SK-N-SH (cell line): ENCODE measurements around the gene UNC93B1. TPM values are rescaled to one million over a fixed set of nuclear protein-coding genes. Genes with fewer than 3 reads are reported as not detected.

ENCODE experiments used
- CTCF ChIA-PET: fragments of 300-600, 350-600 bp; formaldehyde crosslinking; extraction: SDS; loops from one replicate; lab custom pipeline; 2021; lab: Yijun Ruan, JAX
- POLR2A ChIA-PET: fragments of 350-600 bp; sonication (Branson Sonifier 250); formaldehyde crosslinking; extraction: SDS; loops from one replicate; lab custom pipeline; 2020; ENCODE audit warnings: antibody characterized with exemption, inconsistent platforms; lab: Yijun Ruan, JAX
- DNase-seq: peaks from one replicate; pipeline ENCODE4 v3.0.0; 2012
- H2AFZ ChIP-seq: fragments of 200-600 bp; sonication (generic); 2 replicates; pipeline ENCODE4 v1.8.1; 2016; ENCODE audit warnings: antibody characterized with exemption, mild to moderate bottlenecking, low read depth
- H3F3A ChIP-seq: fragments of 200-600 bp; sonication (generic); replicated peaks from 2 replicates; pipeline ENCODE3; 2016; ENCODE audit warnings: antibody characterized with exemption, mild to moderate bottlenecking; ENCODE audit not compliant: insufficient read depth
- H3K27ac ChIP-seq, 2 experiments: fragments of 200-500 bp in 1 of 2; fragments of 200-600 bp in 1 of 2; sonication (Bioruptor generic) in 1 of 2; sonication (generic), shearing (Covaris generic) in 1 of 2; 2 replicates each; pipeline versions ENCODE4 v1.5.1 to v1.6.1; 2014 to 2016; ENCODE audit warnings: low read depth in 2 of 2, inconsistent platforms in 1 of 2, low read length in 1 of 2, mild to moderate bottlenecking in 1 of 2, mixed read lengths in 1 of 2
- H3K27me3 ChIP-seq: fragments of 200-600 bp; sonication (generic), shearing (Covaris generic); 2 replicates; pipeline ENCODE4 v1.6.1; 2016; ENCODE audit warnings: mixed run types; ENCODE audit not compliant: insufficient read depth
- H3K36me3 ChIP-seq, 2 experiments: fragments of 200-500 bp in 1 of 2; fragments of 200-600 bp in 1 of 2; sonication (Bioruptor generic) in 1 of 2; sonication (generic) in 1 of 2; replicated peaks in 1 of 2; 2 replicates each; pipeline versions ENCODE3 to v1.5.1; 2014 to 2016; ENCODE audit warnings: low read length in 1 of 2, mild to moderate bottlenecking in 1 of 2; ENCODE audit not compliant: insufficient read depth in 2 of 2, control insufficient read depth in 1 of 2
- H3K4me1 ChIP-seq, 2 experiments: fragments of 200-500 bp in 1 of 2; fragments of 200-600 bp in 1 of 2; sonication (Bioruptor generic) in 1 of 2; sonication (generic), shearing (Covaris generic) in 1 of 2; 2 replicates each; pipeline versions ENCODE4 v1.5.1 to v1.6.1; 2014 to 2016; ENCODE audit warnings: low read depth in 1 of 2, low read length in 1 of 2, mixed run types in 1 of 2; ENCODE audit not compliant: insufficient read depth in 2 of 2, control insufficient read depth in 1 of 2
- H3K4me2 ChIP-seq: fragments of 200-600 bp; sonication (generic), shearing (Covaris generic); 2 replicates; pipeline ENCODE4 v1.6.1; 2017; ENCODE audit warnings: mixed run types
- H3K4me3 ChIP-seq, 2 experiments: fragments of 200-500 bp in 1 of 2; fragments of 200-600 bp in 1 of 2; sonication (Bioruptor generic) in 1 of 2; sonication (generic), shearing (Covaris generic) in 1 of 2; 2 replicates each; pipeline versions ENCODE4 v1.5.1 to v1.8.1; 2014 to 2016; ENCODE audit warnings: low read depth in 2 of 2, inconsistent platforms in 1 of 2, low read length in 1 of 2, mild to moderate bottlenecking in 1 of 2, mixed read lengths in 1 of 2, moderate library complexity in 1 of 2
- H3K79me2 ChIP-seq: fragments of 200-600 bp; sonication (generic); 2 replicates; pipeline ENCODE4 v1.8.1; 2017; ENCODE audit warnings: mild to moderate bottlenecking; ENCODE audit not compliant: insufficient read depth
- H3K9ac ChIP-seq: fragments of 200-600 bp; sonication (generic); 2 replicates; pipeline ENCODE4 v1.6.1; 2017; ENCODE audit warnings: mixed run types
- H3K9me2 ChIP-seq: fragments of 200-600 bp; sonication (generic); 2 replicates; pipeline ENCODE4 v1.6.1; 2017; ENCODE audit warnings: mixed run types
- H3K9me3 ChIP-seq: fragments of 200-600 bp; sonication (generic); 2 replicates; pipeline ENCODE4 v1.6.1; 2017; ENCODE audit warnings: mixed run types, mild to moderate bottlenecking, moderate library complexity
- H4K20me1 ChIP-seq: fragments of 200-600 bp; sonication (generic); 2 replicates; pipeline ENCODE4 v1.6.1; 2017; ENCODE audit warnings: mild to moderate bottlenecking, mixed run types; ENCODE audit not compliant: insufficient read depth
- CHD2 ChIP-seq: fragments of 150-350 bp; IDR thresholded peaks from 2 replicates; pipeline ENCODE4 v1.6.1; 2018; ENCODE audit warnings: low read length; ENCODE audit not compliant: partially characterized antibody
- EZH2phosphoT487 ChIP-seq: fragments of 200-600 bp; sonication (generic); IDR thresholded peaks from 2 replicates; pipeline ENCODE4 v1.6.1; 2017; ENCODE audit warnings: low read depth, mixed run types, mild to moderate bottlenecking, antibody characterized with exemption, moderate library complexity, borderline replicate concordance
- FOXJ3 ChIP-seq: sonication (generic); formaldehyde crosslinking; IDR thresholded peaks from 2 replicates; pipeline ENCODE4 v1.5.1; 2020; ENCODE audit warnings: mild to moderate bottlenecking, missing genetic modification reagents
- FOXM1 ChIP-seq: IDR thresholded peaks from 2 replicates; pipeline ENCODE4 v1.4.0; 2012; ENCODE audit warnings: low read depth, mild to moderate bottlenecking
- GABPA ChIP-seq: IDR thresholded peaks from 2 replicates; pipeline ENCODE4 v1.4.0; 2012; ENCODE audit warnings: low read depth, mild to moderate bottlenecking
- MXI1 ChIP-seq: IDR thresholded peaks from 2 replicates; pipeline ENCODE4 v1.6.1; 2012; ENCODE audit warnings: mild to moderate bottlenecking, low read depth, low read length, improper control_type of control experiment
- NFIC ChIP-seq: IDR thresholded peaks from 2 replicates; pipeline ENCODE4 v1.4.0; 2012; ENCODE audit warnings: borderline replicate concordance
- NRF1 ChIP-seq: IDR thresholded peaks from 2 replicates; pipeline ENCODE4 v1.6.1; 2012; ENCODE audit warnings: low read depth, mild to moderate bottlenecking, low read length
- RAD21 ChIP-seq: IDR thresholded peaks from 2 replicates; pipeline ENCODE4 v1.6.1; 2012; ENCODE audit warnings: mild to moderate bottlenecking, low read length
- SIN3A ChIP-seq: IDR thresholded peaks from 2 replicates; pipeline ENCODE4 v1.6.1; 2012; ENCODE audit warnings: low read depth, mild to moderate bottlenecking, low read length, moderate library complexity, borderline replicate concordance
- SMC3 ChIP-seq: IDR thresholded peaks from 2 replicates; pipeline ENCODE4 v1.6.1; 2012; ENCODE audit warnings: low read depth, low read length, improper control_type of control experiment
- TAF1 ChIP-seq: IDR thresholded peaks from 2 replicates; pipeline ENCODE4 v1.6.1; 2012; ENCODE audit warnings: low read depth, mild to moderate bottlenecking, low read length, moderate library complexity, borderline replicate concordance
- TEAD4 ChIP-seq: IDR thresholded peaks from 2 replicates; pipeline ENCODE4 v1.4.0; 2012; ENCODE audit warnings: mild to moderate bottlenecking, borderline replicate concordance; ENCODE audit not compliant: insufficient read depth
- YY1 ChIP-seq: IDR thresholded peaks from 2 replicates; pipeline ENCODE4 v1.4.0; 2012; ENCODE audit warnings: low read depth, mild to moderate bottlenecking
- WGBS: methylation state at CpG from one replicate; pipeline ENCODE4 v1.1.6; 2017; ENCODE audit warnings: low lambda C conversion rate; 5-methylcytosine and 5-hydroxymethylcytosine counted together
- polyA plus RNA-seq, 3 experiments: library from polyadenylated mRNA; depleted of rRNA; stranded (reverse); fragments of >200 nt; gene quantifications; 2 replicates each; pipeline ENCODE4 v1.2.3, GENCODE V29; 2012
- TF ChIP-seq, protein P1 (sequence below): IDR thresholded peaks from 2 replicates; pipeline ENCODE4 v1.4.0; 2012; ENCODE audit warnings: low read depth, borderline replicate concordance
- TF ChIP-seq, protein P2 (sequence below): IDR thresholded peaks from 2 replicates; pipeline ENCODE4 v1.4.0; 2012; ENCODE audit warnings: low read depth
- TF ChIP-seq, protein P3 (sequence below): fragments of 150-350 bp; IDR thresholded peaks from 2 replicates; pipeline ENCODE4 v1.6.1; 2017; ENCODE audit warnings: antibody characterized with exemption, low read length, low read depth, borderline replicate concordance
- TF ChIP-seq, protein P4 (sequence below): fragments of 200-600 bp; sonication (generic); IDR thresholded peaks from 2 replicates; pipeline ENCODE4 v1.6.1; 2017; ENCODE audit warnings: antibody characterized with exemption, mild to moderate bottlenecking, moderate library complexity

The UNC93B1 gene
- polyA plus RNA-seq, 1 of the 3 experiments (the other 2 are of a cell fraction), result 28.9 TPM

DNA sequence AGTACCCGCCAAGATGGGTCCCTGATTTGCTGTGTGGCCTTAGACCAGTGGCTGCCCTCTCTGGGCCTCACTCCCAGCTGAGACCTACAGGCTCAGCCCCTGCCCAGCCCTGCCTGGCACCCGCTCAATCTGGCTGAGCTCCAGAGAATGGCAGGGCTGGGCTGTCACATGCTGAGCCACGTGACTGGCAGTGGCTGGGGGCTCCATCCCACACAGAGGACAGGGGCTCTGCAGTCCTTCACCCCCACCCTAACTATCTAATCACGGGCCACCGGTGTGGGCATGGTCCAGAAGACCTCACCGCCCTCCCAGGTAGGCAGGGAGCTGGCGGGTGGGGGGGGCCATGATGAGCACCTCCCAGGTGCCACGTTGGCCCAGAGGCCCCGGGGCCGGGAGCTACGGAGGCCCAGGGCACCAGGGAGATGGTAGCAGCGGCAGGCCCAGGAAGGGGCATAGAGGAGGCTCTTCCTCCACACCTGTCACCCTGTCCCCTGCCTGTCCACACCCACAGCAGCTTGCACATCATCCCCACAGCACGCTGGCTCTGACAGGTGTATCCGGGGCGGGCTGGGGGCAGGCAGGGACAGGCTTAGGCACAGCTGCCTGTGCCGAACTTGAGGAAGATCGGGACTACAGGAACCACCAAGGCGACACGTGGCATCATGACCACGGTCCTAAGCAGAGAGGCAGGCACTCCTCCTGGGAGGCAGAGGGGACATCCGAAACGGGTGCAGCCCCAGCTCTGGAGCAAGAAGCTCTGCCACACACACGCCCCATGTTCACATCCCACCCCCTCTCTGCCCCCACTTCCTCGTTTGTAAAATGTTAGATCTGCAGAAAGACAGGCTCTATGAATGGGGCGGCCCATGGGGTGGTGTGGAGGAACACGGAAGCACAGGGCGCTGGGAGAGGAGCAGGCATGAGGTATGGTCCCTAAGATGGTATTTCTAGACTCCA, 4.8 kb upstream of the UNC93B1 start:
- Histone ChIP-seq H3K36me3 (no peaks in the 10 kb centered on the region), H3K4me3 (no peak overlapping the region), H3F3A (peaks cover 15% of the 10 kb centered on the region), H4K20me1 (no peaks in the 10 kb centered on the region), H3K4me2 (no peak overlapping the region), H3K79me2 (peaks cover 18% of the 10 kb centered on the region), H3K27ac (peak overlapping the region in 1 of 2 experiments; percentile 96; a peak in 1 of 4 replicates), H3K9ac (no peak overlapping the region), H3K9me3 (no peaks in the 10 kb centered on the region), H3K27me3 (no peaks in the 10 kb centered on the region), H3K4me1 (peaks cover 28 to 31% of the 10 kb centered on the region in 2 experiments; a peak in 3 of 4 replicates), H2AFZ (no peak overlapping the region), H3K9me2 (no peaks in the 10 kb centered on the region)
- POLR2A ChIA-PET, result no interaction called here
- CTCF ChIA-PET, result interaction anchor here (0.6 to 1.7 kb wide), 11 partner anchors 14 to 290 kb away, joined by 3 to 7 read pairs (median 4); no protein-coding TSS in a partner anchor
- TF ChIP-seq, protein P1, sequence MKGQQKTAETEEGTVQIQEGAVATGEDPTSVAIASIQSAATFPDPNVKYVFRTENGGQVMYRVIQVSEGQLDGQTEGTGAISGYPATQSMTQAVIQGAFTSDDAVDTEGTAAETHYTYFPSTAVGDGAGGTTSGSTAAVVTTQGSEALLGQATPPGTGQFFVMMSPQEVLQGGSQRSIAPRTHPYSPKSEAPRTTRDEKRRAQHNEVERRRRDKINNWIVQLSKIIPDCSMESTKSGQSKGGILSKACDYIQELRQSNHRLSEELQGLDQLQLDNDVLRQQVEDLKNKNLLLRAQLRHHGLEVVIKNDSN, result peak; percentile 58; the same call in 1 of the 2 replicates
- TF ChIP-seq, protein P2, sequence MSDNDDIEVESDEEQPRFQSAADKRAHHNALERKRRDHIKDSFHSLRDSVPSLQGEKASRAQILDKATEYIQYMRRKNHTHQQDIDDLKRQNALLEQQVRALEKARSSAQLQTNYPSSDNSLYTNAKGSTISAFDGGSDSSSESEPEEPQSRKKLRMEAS, result no peak
- TF ChIP-seq, protein P3, sequence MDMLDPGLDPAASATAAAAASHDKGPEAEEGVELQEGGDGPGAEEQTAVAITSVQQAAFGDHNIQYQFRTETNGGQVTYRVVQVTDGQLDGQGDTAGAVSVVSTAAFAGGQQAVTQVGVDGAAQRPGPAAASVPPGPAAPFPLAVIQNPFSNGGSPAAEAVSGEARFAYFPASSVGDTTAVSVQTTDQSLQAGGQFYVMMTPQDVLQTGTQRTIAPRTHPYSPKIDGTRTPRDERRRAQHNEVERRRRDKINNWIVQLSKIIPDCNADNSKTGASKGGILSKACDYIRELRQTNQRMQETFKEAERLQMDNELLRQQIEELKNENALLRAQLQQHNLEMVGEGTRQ, result peak; percentile 55; the same call in 1 of the 2 replicates
- WGBS, result 87% methylated on average over 10 of the region's 27 CpGs
- peak; percentile 75 for DNase-seq

DNA sequence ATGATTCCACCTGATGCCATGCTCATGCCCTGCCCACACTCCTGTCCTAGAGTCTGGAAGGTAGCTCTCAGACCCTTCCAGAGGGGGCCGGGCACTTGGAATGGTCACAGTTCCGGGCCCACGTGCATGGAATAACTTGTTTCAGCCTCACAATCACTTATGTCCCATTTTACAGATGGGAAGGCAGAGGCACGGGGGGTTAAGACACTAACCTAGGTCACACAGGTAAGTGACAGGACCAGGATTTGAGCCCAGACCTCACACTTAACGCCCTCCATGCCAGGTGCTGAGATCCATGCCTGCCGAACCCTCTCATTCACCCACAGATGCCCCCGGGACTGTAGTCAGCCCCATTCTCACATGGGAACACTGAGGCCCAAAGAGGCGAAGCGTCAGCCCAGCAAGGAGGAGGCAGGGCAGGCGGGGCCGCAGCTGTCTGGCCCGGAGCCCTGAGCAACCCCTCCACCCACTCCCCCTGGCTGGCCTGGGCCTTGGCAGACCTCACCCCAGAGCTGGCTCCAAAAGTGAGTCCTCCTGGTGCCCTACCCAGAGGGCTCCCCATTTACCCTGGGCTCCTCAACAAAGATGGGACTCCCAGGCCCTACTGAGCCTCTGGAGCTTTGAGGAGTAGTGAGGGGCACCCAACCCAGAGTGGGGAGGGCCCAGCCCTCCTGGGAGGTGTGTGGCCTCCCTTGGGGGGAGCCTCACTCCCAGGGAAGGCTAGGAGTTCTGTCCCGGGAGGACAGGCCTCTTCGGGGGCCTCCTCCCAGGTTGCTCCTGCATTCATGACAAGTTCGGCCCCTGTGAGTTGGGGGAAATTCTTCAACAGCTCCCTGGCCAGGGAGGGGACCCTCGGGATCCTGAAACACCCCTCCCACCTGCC, 3.8 kb upstream of the UNC93B1 start:
- H3K4me1 ChIP-seq, result peaks cover 24 to 31% of the 10 kb centered on the region in 2 experiments; a peak in 3 of 4 replicates
- H3K9me3 ChIP-seq, result no peaks in the 10 kb centered on the region
- TF ChIP-seq EZH2phosphoT487 (no peak), MXI1 (no peak), FOXM1 (no peak), SMC3 (no peak), GABPA (no peak), TAF1 (no peak), SIN3A (no peak), RAD21 (no peak), NRF1 (no peak), TEAD4 (no peak), CHD2 (no peak), FOXJ3 (CRISPR knock-in tag) (no peak), YY1 (no peak), NFIC (no peak)
- TF ChIP-seq, protein P4, sequence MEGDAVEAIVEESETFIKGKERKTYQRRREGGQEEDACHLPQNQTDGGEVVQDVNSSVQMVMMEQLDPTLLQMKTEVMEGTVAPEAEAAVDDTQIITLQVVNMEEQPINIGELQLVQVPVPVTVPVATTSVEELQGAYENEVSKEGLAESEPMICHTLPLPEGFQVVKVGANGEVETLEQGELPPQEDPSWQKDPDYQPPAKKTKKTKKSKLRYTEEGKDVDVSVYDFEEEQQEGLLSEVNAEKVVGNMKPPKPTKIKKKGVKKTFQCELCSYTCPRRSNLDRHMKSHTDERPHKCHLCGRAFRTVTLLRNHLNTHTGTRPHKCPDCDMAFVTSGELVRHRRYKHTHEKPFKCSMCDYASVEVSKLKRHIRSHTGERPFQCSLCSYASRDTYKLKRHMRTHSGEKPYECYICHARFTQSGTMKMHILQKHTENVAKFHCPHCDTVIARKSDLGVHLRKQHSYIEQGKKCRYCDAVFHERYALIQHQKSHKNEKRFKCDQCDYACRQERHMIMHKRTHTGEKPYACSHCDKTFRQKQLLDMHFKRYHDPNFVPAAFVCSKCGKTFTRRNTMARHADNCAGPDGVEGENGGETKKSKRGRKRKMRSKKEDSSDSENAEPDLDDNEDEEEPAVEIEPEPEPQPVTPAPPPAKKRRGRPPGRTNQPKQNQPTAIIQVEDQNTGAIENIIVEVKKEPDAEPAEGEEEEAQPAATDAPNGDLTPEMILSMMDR, result no peak
- TF ChIP-seq, protein P3, result no peak

More for the DNA sequence above, 3.8 kb upstream of the UNC93B1 start:
- H3K27ac ChIP-seq, result no peak overlapping the region
- DNase-seq, result no peak
- POLR2A ChIA-PET, result no interaction called here
- no peaks in the 10 kb centered on the region for H3K9me2 ChIP-seq
- H3K79me2 ChIP-seq, result peaks cover 18% of the 10 kb centered on the region
- CTCF ChIA-PET, result interaction anchor here (0.9 to 1.6 kb wide), 3 partner anchors 14 to 199 kb away, joined by 3 to 5 read pairs (median 4); no protein-coding TSS in a partner anchor
- peaks cover 10% of the 10 kb centered on the region for H3F3A ChIP-seq
- no peak overlapping the region for H3K4me3 ChIP-seq
- H4K20me1 ChIP-seq, result no peaks in the 10 kb centered on the region
- no peak overlapping the region for H2AFZ ChIP-seq
- no peaks in the 10 kb centered on the region for H3K36me3 ChIP-seq
- H3K27me3 ChIP-seq, result no peaks in the 10 kb centered on the region
- H3K4me2 ChIP-seq, result no peak overlapping the region
- H3K9ac ChIP-seq, result no peak overlapping the region
- 84% methylated on average over 9 of the region's 16 CpGs for WGBS
